GM19372 (cell line): ENCODE results near the gene LRRC34.

Experiments
- ATAC-seq: cut with Tn5 transposase; IDR thresholded peaks from one replicate; pipeline ENCODE4 v1.9.1; 2021; ENCODE audit warnings: mild to moderate bottlenecking, low read depth, moderate library complexity; ENCODE audit not compliant: unreplicated experiment

LRRC34 gene

GRCh38 chr3:169769287-169770181 lies 43.2 kb downstream of the LRRC34 start, which contains the start of gene ACTRT3:
Gene ACTRT3, minus strand, starts transcription at chr3:169769561. Its CDS starts 41 bp downstream, at chr3:169769520.
- ATAC-seq: peak; percentile 23

- ATAC-seq: peak; percentile 67
Measured at GRCh38 chr3:169764882-169765612, 47.7 kb downstream of the LRRC34 start, which contains the start of gene TERC. Gene TERC, minus strand, starts transcription at chr3:169765060.

GRCh38 chr3:169764312-169764881 lies 48.3 kb downstream of the LRRC34 start:
- peak; percentile 39 for ATAC-seq

GRCh38 chr3:169760479-169760878 lies 52.2 kb downstream of the LRRC34 start:
- no peak for ATAC-seq

GRCh38 chr3:169759256-169759655 lies 53.4 kb downstream of the LRRC34 start:
- no peak for ATAC-seq

GRCh38 chr3:169758359-169758994 lies 54.2 kb downstream of the LRRC34 start:
- ATAC-seq: no peak

GRCh38 chr3:169755488-169755887 lies 57.2 kb downstream of the LRRC34 start:
- no peak for ATAC-seq

- ATAC-seq: no peak
Measured at GRCh38 chr3:169754711-169755110, 58.0 kb downstream of the LRRC34 start.

- no peak for ATAC-seq
Measured at GRCh38 chr3:169751875-169752274, 60.8 kb downstream of the LRRC34 start.

- ATAC-seq: no peak
Measured at GRCh38 chr3:169750665-169751064, 62.0 kb downstream of the LRRC34 start.

- no peak for ATAC-seq
Measured at GRCh38 chr3:169748670-169749069, 64.0 kb downstream of the LRRC34 start.

- no peak for ATAC-seq
Measured at GRCh38 chr3:169746924-169747323, 65.8 kb downstream of the LRRC34 start.

GRCh38 chr3:169744366-169745054 lies 68.2 kb downstream of the LRRC34 start:
- no peak for ATAC-seq
